ENCODE results near the gene GRK4.

GRK4 gene

DNA sequence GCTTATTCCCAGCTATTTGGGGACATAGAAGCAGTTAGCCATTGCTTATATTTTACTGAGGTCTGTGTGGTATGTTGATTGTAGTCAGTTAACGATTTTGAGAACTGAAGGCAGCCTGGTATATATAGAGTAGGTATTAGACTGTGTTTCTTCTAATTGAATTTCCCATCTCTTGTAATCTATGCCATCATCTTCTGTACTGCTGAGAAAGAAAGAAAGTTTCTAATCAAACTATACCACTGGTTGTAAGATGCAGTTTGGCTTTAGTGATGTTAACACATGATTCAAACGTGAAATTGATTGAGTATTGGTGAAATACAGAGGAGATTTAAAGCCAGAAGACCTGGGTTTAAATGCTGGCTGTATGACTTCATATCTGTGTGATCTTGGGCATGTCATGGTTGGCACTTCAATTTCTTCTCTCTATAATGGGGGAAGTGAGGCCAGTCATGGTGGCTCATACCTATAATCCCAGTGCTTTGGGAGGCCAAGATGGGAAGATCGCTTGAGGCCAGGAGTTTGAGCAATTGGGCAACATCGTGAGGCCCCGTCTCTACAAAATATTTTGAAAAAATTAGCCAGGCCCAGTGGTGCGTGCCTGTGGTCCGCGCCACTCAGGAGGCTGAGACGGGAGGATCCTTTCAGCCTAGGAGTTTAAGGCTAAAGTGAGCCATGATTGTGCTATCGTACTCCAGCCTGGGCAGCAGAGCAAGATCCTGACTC, 122.7 kb downstream of the GRK4 start:
- DNase-seq, result no peak
- no peak overlapping the region for H3K27ac ChIP-seq
- H3K36me3 ChIP-seq (replicated peaks), result no peaks in the 10 kb centered on the region
- in situ Hi-C loops (cut with HindIII; ENCODE audit: low pct_ligation_motif_present, low sequenced_read_pairs), result no loop called here
- H3K27me3 ChIP-seq (replicated peaks), result no peaks in the 10 kb centered on the region
- no peak overlapping the region for H3K4me3 ChIP-seq (ENCODE audit: low read depth, low read length)
- TF ChIP-seq, protein P1, sequence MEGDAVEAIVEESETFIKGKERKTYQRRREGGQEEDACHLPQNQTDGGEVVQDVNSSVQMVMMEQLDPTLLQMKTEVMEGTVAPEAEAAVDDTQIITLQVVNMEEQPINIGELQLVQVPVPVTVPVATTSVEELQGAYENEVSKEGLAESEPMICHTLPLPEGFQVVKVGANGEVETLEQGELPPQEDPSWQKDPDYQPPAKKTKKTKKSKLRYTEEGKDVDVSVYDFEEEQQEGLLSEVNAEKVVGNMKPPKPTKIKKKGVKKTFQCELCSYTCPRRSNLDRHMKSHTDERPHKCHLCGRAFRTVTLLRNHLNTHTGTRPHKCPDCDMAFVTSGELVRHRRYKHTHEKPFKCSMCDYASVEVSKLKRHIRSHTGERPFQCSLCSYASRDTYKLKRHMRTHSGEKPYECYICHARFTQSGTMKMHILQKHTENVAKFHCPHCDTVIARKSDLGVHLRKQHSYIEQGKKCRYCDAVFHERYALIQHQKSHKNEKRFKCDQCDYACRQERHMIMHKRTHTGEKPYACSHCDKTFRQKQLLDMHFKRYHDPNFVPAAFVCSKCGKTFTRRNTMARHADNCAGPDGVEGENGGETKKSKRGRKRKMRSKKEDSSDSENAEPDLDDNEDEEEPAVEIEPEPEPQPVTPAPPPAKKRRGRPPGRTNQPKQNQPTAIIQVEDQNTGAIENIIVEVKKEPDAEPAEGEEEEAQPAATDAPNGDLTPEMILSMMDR (IDR thresholded peaks at IDR 0.05; ENCODE audit: low read depth, low read length, missing control alignments), result no peak

DNA sequence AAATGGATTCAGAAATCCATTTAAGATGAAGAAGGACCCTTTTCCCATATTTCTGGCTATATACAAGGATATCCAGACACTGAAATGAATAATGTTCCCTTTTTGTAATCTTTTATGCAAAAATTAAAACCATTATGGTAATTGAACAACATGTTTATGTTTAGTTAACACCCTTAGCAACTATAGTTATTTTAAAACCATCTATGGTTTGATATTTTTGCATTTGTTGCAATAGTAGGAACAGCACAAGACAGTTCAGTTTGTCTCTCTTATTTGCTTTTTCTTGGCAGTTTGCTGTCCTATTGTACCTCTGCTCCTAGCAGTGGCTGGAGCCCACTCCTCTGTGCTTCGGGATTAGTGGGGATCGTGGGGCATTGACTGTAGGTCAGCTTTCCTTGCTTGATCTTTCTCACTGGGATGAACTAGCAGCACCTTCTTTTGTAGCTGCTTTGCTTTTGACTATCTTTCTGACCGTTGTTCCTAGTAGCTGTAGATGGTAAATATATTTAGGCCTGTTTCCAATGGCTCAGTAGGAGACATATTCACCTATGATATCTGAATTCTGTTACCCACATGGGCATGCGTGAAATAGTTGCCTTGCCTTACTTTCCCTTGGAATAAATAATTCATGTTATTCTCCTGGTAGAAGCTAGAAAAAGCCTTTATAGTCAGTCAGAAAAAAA, 123.9 kb downstream of the GRK4 start:
- TF ChIP-seq, protein P1 (IDR thresholded peaks at IDR 0.05; ENCODE audit: low read depth, low read length, missing control alignments), result no peak
- Histone ChIP-seq H3K27me3 (replicated peaks) (no peaks in the 10 kb centered on the region), H3K36me3 (replicated peaks) (no peaks in the 10 kb centered on the region), H3K4me3 (ENCODE audit: low read depth, low read length) (no peak overlapping the region), H3K27ac (no peak overlapping the region)
- no peak for DNase-seq
- in situ Hi-C loops (cut with HindIII; ENCODE audit: low pct_ligation_motif_present, low sequenced_read_pairs), result no loop called here
